ENCODE measurements around the gene HUNK. TPM values are rescaled to one million over a fixed set of nuclear protein-coding genes. Genes with fewer than 3 reads are reported as not detected.

The HUNK gene
- total RNA-seq, 1 donor from 2014 or later = 0.77 TPM

- FAIRE-seq = no peak
- H3K4me3 Mint-ChIP-seq (ENCODE audit: unreplicated experiment) = no peak overlapping the region
- no peaks in the 10 kb centered on the region for H3K36me3 ChIP-seq (ENCODE audit: insufficient read depth, low read length)
Measured at GRCh38 chr21:31900121-31900895, 27.5 kb downstream of the HUNK start.

GRCh38 chr21:31901315-31901714 is 28.5 kb downstream of the HUNK start:
- H3K9ac ChIP-seq (ENCODE audit: low read length) = no peak overlapping the region
- H3K4me3 ChIP-seq (ENCODE audit: insufficient read depth, low read depth, low read length) = no peak overlapping the region
- no peak for FAIRE-seq
- H4K20me1 ChIP-seq (ENCODE audit: insufficient read depth, low read length) = no peaks in the 10 kb centered on the region
- no peak overlapping the region for H3K27ac ChIP-seq (ENCODE audit: low read depth, low read length)
- H3K4me1 ChIP-seq (ENCODE audit: insufficient read depth, low read length) = peaks cover 6% of the 10 kb centered on the region
- H3K9me3 ChIP-seq (ENCODE audit: insufficient read depth, low read depth, low read length) = no peaks in the 10 kb centered on the region
- TF ChIP-seq EZH2 (IDR thresholded peaks at IDR 0.05; ENCODE audit: insufficient read depth, low read length) (no peak), CTCF (IDR thresholded peaks at IDR 0.05; ENCODE audit: insufficient read depth, low read depth, low read length) (no peak)
- peaks cover 3% of the 10 kb centered on the region for H3K27me3 Mint-ChIP-seq (ENCODE audit: low read depth, unreplicated experiment)
- H2AFZ ChIP-seq (ENCODE audit: low read depth, low read length) = no peak overlapping the region
- H3K9me3 Mint-ChIP-seq (ENCODE audit: unreplicated experiment) = no peaks in the 10 kb centered on the region
- no peaks in the 10 kb centered on the region for H3K79me2 ChIP-seq (ENCODE audit: insufficient read depth, low read length)
- H3K36me3 Mint-ChIP-seq (ENCODE audit: low read depth, unreplicated experiment) = no peaks in the 10 kb centered on the region
- no peak for DNase-seq (ENCODE audit: low read depth)
- no peak overlapping the region for H3K27ac Mint-ChIP-seq (ENCODE audit: unreplicated experiment)
- H3K4me1 Mint-ChIP-seq (ENCODE audit: low read depth, unreplicated experiment) = no peaks in the 10 kb centered on the region
- H3K4me2 ChIP-seq (ENCODE audit: low read length) = no peak overlapping the region
- no peaks in the 10 kb centered on the region for H3K27me3 ChIP-seq (ENCODE audit: insufficient read depth, low read length)
- H3K36me3 ChIP-seq (ENCODE audit: insufficient read depth, low read length) = no peaks in the 10 kb centered on the region
- H3K4me3 Mint-ChIP-seq (ENCODE audit: unreplicated experiment) = no peak overlapping the region

More at GRCh38 chr21:31900121-31900895, 27.5 kb downstream of the HUNK start:
- Histone ChIP-seq H2AFZ (ENCODE audit: low read depth, low read length) (no peak overlapping the region), H3K4me3 (ENCODE audit: insufficient read depth, low read depth, low read length) (no peak overlapping the region), H3K79me2 (ENCODE audit: insufficient read depth, low read length) (no peaks in the 10 kb centered on the region), H3K9ac (ENCODE audit: low read length) (no peak overlapping the region), H3K9me3 (ENCODE audit: insufficient read depth, low read depth, low read length) (no peaks in the 10 kb centered on the region), H3K27me3 (ENCODE audit: insufficient read depth, low read length) (no peaks in the 10 kb centered on the region), H4K20me1 (ENCODE audit: insufficient read depth, low read length) (no peaks in the 10 kb centered on the region), H3K4me1 (ENCODE audit: insufficient read depth, low read length) (no peaks in the 10 kb centered on the region), H3K4me2 (ENCODE audit: low read length) (no peak overlapping the region), H3K27ac (ENCODE audit: low read depth, low read length) (no peak overlapping the region)
- no peaks in the 10 kb centered on the region for H3K9me3 Mint-ChIP-seq (ENCODE audit: unreplicated experiment)
- DNase-seq (ENCODE audit: low read depth) = no peak
- H3K4me1 Mint-ChIP-seq (ENCODE audit: low read depth, unreplicated experiment) = peaks cover under 1% of the 10 kb centered on the region
- no peak overlapping the region for H3K27ac Mint-ChIP-seq (ENCODE audit: unreplicated experiment)
- no peaks in the 10 kb centered on the region for H3K36me3 Mint-ChIP-seq (ENCODE audit: low read depth, unreplicated experiment)
- H3K27me3 Mint-ChIP-seq (ENCODE audit: low read depth, unreplicated experiment) = peaks cover 3% of the 10 kb centered on the region
- no peak for TF ChIP-seq CTCF (IDR thresholded peaks at IDR 0.05; ENCODE audit: insufficient read depth, low read depth, low read length)
- no peak for TF ChIP-seq EZH2 (IDR thresholded peaks at IDR 0.05; ENCODE audit: insufficient read depth, low read length)

- H3K9ac ChIP-seq (ENCODE audit: low read length) = no peak overlapping the region
- Mint-ChIP-seq H3K27me3 (ENCODE audit: low read depth, unreplicated experiment) (peaks cover 3% of the 10 kb centered on the region), H3K4me1 (ENCODE audit: low read depth, unreplicated experiment) (no peaks in the 10 kb centered on the region), H3K36me3 (ENCODE audit: low read depth, unreplicated experiment) (no peaks in the 10 kb centered on the region), H3K4me3 (ENCODE audit: unreplicated experiment) (no peak overlapping the region), H3K9me3 (ENCODE audit: unreplicated experiment) (peaks cover 2% of the 10 kb centered on the region), H3K27ac (ENCODE audit: unreplicated experiment) (no peak overlapping the region)
- no peaks in the 10 kb centered on the region for H3K36me3 ChIP-seq (ENCODE audit: insufficient read depth, low read length)
- H3K4me1 ChIP-seq (ENCODE audit: insufficient read depth, low read length) = peaks cover 6% of the 10 kb centered on the region
- FAIRE-seq = no peak
- H3K27me3 ChIP-seq (ENCODE audit: insufficient read depth, low read length) = no peaks in the 10 kb centered on the region
- H3K79me2 ChIP-seq (ENCODE audit: insufficient read depth, low read length) = no peaks in the 10 kb centered on the region
- no peak for TF ChIP-seq CTCF (IDR thresholded peaks at IDR 0.05; ENCODE audit: insufficient read depth, low read depth, low read length)
- no peak for TF ChIP-seq EZH2 (IDR thresholded peaks at IDR 0.05; ENCODE audit: insufficient read depth, low read length)
- H3K4me2 ChIP-seq (ENCODE audit: low read length) = no peak overlapping the region
- no peak for DNase-seq (ENCODE audit: low read depth)
- no peaks in the 10 kb centered on the region for H4K20me1 ChIP-seq (ENCODE audit: insufficient read depth, low read length)
- H3K27ac ChIP-seq (ENCODE audit: low read depth, low read length) = no peak overlapping the region
- H2AFZ ChIP-seq (ENCODE audit: low read depth, low read length) = no peak overlapping the region
- H3K4me3 ChIP-seq (ENCODE audit: insufficient read depth, low read depth, low read length) = no peak overlapping the region
- H3K9me3 ChIP-seq (ENCODE audit: insufficient read depth, low read depth, low read length) = no peaks in the 10 kb centered on the region
Measured at GRCh38 chr21:31902438-31902837, 29.6 kb downstream of the HUNK start.

All from astrocyte (in vitro differentiated cells and primary cell).